Activated T-cell treated with anti-CD3 and anti-CD28 coated beads, Interleukin-2, amount 50 U/mL, for 1 hour (primary cell): Measurements from ENCODE around the gene ZNF121.

Experiments used
- DNase-seq: peaks from one replicate; pipeline ENCODE4 v3.0.0-alpha.2; 2020

ZNF121 gene

GRCh38 chr19:9538183-9539058 lies 45.9 kb downstream of the ZNF121 start, which contains the start of gene ZNF426:
Gene ZNF426, minus strand, starts transcription at chr19:9538645. Its CDS starts 2,413 bp downstream, at chr19:9536232.
- peak; percentile 86 for DNase-seq

DNA sequence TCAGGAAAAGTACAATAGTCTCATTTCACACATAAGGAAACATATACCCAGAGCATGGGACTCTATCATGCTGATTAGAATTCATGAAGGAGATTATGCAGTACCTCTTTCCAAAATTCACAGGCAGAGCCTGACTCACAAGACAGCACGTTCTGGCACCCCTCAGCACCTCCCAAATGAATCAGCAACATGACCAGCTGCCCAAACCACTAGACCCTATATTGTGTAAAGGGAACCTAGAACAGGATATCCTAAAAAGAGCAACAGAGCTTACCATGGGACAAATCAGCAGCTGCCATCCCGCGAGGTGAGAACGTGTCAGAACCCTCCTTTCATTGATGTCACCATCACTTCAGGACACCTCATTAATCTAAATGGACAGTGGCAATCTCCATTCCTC lies 48.4 kb downstream of the ZNF121 start:
- no peak for DNase-seq

GRCh38 chr19:9531933-9532332 lies 52.4 kb downstream of the ZNF121 start:
- no peak for DNase-seq

- no peak for DNase-seq
Observed at GRCh38 chr19:9528757-9529336, 55.5 kb downstream of the ZNF121 start.

GRCh38 chr19:9523885-9524474 lies 60.3 kb downstream of the ZNF121 start:
- no peak for DNase-seq
